Gastroesophageal sphincter (tissue), 4 donors: ENCODE data around the gene CIROP. TPM values are rescaled to one million over a fixed set of nuclear protein-coding genes. Genes with fewer than 3 reads are reported as not detected.

ENCODE experiments used
- ATAC-seq: fragments of 150-250 bp; one replicate; pipeline ENCODE4 v1.9.1; 2016; ENCODE audit warnings: mild to moderate bottlenecking, moderate library complexity
- H3K27ac ChIP-seq, 4 donors: fragments of 200-600 bp; sonication (generic) in 3 of 4; 1 replicate in 3 of 4; 2 replicates in 1 of 4; pipeline ENCODE4 v1.5.1; 2016 to 2019
- H3K27me3 ChIP-seq: fragments of 200-600 bp; sonication (generic); one replicate; pipeline ENCODE4 v1.5.1; 2019
- H3K36me3 ChIP-seq, 2 donors: fragments of 200-600 bp; sonication (generic); one replicate each; pipeline ENCODE4 v1.5.1; 2019; ENCODE audit warnings: control low read depth in 1 of 2
- H3K4me1 ChIP-seq, 3 donors: fragments of 200-600 bp; sonication (generic); 1 replicate in 2 of 3; 2 replicates in 1 of 3; pipeline ENCODE4 v1.5.1; 2016 to 2019; ENCODE audit warnings: control low read depth in 2 of 3
- H3K4me3 ChIP-seq, 2 donors: fragments of 200-600 bp; sonication (generic); one replicate each; pipeline ENCODE4 v1.5.1; 2019; ENCODE audit warnings: mild to moderate bottlenecking in 1 of 2, moderate library complexity in 1 of 2
- H3K9me3 ChIP-seq, 3 donors: fragments of 200-600 bp; sonication (generic); one replicate each; pipeline ENCODE4 v1.5.1; 2017 to 2019; ENCODE audit warnings: control low read depth in 2 of 3
- EP300 ChIP-seq: sonication (generic); formaldehyde crosslinking; IDR thresholded peaks from one replicate; pipeline ENCODE4 v1.6.1; 2017; ENCODE audit warnings: antibody characterized with exemption, mild to moderate bottlenecking
- POLR2A ChIP-seq, 2 donors: fragments of 450-650 bp; IDR thresholded peaks; one replicate each; pipeline ENCODE4 v1.6.1; 2017; ENCODE audit warnings: antibody characterized with exemption in 2 of 2, mild to moderate bottlenecking in 2 of 2, moderate library complexity in 1 of 2
- POLR2AphosphoS5 ChIP-seq: sonication (generic); formaldehyde crosslinking; IDR thresholded peaks from one replicate; pipeline ENCODE4 v1.6.1; 2017; ENCODE audit warnings: antibody characterized with exemption
- WGBS, 2 donors: methylation state at CpG; one replicate each; pipeline ENCODE4 v1.1.5; 2018; ENCODE audit warnings: low coverage in 1 of 2; 5-methylcytosine and 5-hydroxymethylcytosine counted together
- total RNA-seq, 4 donors: library from RNA; depleted of rRNA; stranded (reverse); fragments of >200 nt; gene quantifications; one replicate each; pipeline ENCODE4 v1.1.0, GENCODE V29; 2016
- TF ChIP-seq, protein P1 (sequence below), 4 experiments: fragments of 200-600 bp in 2 of 4; fragments of 450-650 bp in 2 of 4; sonication (generic) in 1 of 4; IDR thresholded peaks; one replicate each; pipeline ENCODE4 v1.5.1; 2017 to 2019; ENCODE audit warnings: antibody characterized with exemption in 4 of 4, mild to moderate bottlenecking in 2 of 4, moderate library complexity in 2 of 4

Gene CIROP
- total RNA-seq, 4 donors from 2014 or later, result 0.13 to 0.31 TPM; not detected in 2

GRCh38 chr14:23074906-23075305 lies 29.9 kb downstream of the CIROP start:
- peaks cover 10 to 76% (median 24%) of the 10 kb centered on the region in 3 donors for H3K4me1 ChIP-seq
- TF ChIP-seq, protein P1, sequence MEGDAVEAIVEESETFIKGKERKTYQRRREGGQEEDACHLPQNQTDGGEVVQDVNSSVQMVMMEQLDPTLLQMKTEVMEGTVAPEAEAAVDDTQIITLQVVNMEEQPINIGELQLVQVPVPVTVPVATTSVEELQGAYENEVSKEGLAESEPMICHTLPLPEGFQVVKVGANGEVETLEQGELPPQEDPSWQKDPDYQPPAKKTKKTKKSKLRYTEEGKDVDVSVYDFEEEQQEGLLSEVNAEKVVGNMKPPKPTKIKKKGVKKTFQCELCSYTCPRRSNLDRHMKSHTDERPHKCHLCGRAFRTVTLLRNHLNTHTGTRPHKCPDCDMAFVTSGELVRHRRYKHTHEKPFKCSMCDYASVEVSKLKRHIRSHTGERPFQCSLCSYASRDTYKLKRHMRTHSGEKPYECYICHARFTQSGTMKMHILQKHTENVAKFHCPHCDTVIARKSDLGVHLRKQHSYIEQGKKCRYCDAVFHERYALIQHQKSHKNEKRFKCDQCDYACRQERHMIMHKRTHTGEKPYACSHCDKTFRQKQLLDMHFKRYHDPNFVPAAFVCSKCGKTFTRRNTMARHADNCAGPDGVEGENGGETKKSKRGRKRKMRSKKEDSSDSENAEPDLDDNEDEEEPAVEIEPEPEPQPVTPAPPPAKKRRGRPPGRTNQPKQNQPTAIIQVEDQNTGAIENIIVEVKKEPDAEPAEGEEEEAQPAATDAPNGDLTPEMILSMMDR (IDR thresholded peaks at IDR 0.05), result no peak
- WGBS, 2 donors, result 77 to 92% methylated on average over 1 of the region's 1 CpG
- H3K36me3 ChIP-seq, result peaks cover 8 to 79% of the 10 kb centered on the region in 2 donors
- no peak for ATAC-seq
- H3K9me3 ChIP-seq, result no peaks in the 10 kb centered on the region
- no peak overlapping the region for H3K27ac ChIP-seq
- H3K4me3 ChIP-seq, result no peak overlapping the region
- H3K27me3 ChIP-seq, result no peaks in the 10 kb centered on the region

GRCh38 chr14:23071921-23072539 lies 32.8 kb downstream of the CIROP start:
- TF ChIP-seq, protein P1 (IDR thresholded peaks at IDR 0.05), result no peak
- TF ChIP-seq EP300, result no peak
- TF ChIP-seq POLR2AphosphoS5, result no peak
- TF ChIP-seq POLR2A (IDR thresholded peaks at IDR 0.05), result no peak
- 8 to 38% methylated on average over 2 to 5 of the region's 5 CpGs for WGBS, 2 donors
- peak overlapping the region; percentile 41 to 62 for H3K4me3 ChIP-seq
- ATAC-seq, result no peak
- peaks cover 3 to 75% of the 10 kb centered on the region in 2 donors for H3K36me3 ChIP-seq
- no peaks in the 10 kb centered on the region for H3K9me3 ChIP-seq
- H3K4me1 ChIP-seq, result peaks cover 10 to 74% (median 24%) of the 10 kb centered on the region in 3 donors
- H3K27me3 ChIP-seq, result no peaks in the 10 kb centered on the region
- H3K27ac ChIP-seq, result peak overlapping the region; percentile 37 to 90 (median 84)

GRCh38 chr14:23071244-23071920 lies 33.4 kb downstream of the CIROP start:
- no peaks in the 10 kb centered on the region for H3K27me3 ChIP-seq
- H3K4me1 ChIP-seq, result peaks cover 10 to 67% (median 24%) of the 10 kb centered on the region in 3 donors
- 0% methylated on average over 9 to 14 of the region's 14 CpGs for WGBS, 2 donors

DNA sequence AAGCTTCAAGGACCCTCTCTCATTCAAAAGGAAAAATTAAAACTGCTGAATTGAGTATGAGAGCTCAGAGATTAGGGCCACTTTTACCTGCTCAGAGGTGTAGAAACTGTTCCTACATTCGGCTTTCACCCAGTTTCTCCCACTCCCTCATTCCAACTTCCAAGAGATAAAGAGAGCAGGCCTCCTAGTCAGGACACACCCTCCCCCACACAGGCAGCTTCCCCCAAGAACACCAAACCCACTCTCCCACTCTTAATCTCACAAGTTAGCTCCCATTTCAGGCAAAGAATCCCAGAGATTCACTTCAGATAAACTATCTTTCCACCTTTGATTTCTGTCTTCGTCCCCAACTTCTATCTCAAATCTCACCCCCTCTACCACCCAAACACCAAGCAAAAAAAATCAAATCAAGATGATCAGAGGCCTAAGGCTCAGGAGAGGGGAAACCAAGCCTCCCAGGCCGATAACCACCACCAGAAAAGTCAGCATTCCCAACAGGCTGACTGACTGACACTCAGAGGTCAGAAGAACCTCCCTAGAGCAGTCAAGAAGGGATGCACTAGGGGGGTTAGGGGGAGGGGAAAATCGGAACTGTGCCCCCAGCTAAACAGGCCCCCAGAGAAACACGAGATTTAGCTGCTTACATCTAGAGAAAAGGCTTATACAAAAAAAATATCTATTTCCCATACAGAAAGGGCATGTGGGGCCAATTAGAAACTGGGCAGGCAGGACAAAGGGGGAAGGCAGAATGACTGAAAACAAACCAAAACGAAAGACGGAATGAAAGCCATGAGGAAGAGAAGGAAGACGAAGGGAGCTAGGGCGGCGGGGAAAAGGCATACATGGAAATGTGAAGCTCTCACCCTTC lies 34.3 kb downstream of the CIROP start:
- Histone ChIP-seq H3K27ac (peak overlapping the region; percentile 37 to 85 (median 68)), H3K27me3 (no peaks in the 10 kb centered on the region), H3K36me3 (peaks cover 0 to 76% of the 10 kb centered on the region in 2 donors), H3K4me3 (peak overlapping the region; percentile 41 to 62), H3K9me3 (no peaks in the 10 kb centered on the region), H3K4me1 (peaks cover 10 to 60% (median 24%) of the 10 kb centered on the region in 3 donors)
- 6% methylated on average over 9 of the region's 10 CpGs for WGBS, 2 donors
- TF ChIP-seq POLR2AphosphoS5 (no peak), POLR2A (IDR thresholded peaks at IDR 0.05) (no peak), EP300 (no peak)
- TF ChIP-seq, protein P1 (IDR thresholded peaks at IDR 0.05), result no peak
- no peak for ATAC-seq

More at GRCh38 chr14:23071244-23071920, 33.4 kb downstream of the CIROP start:
- peak overlapping the region; percentile 41 to 62 for H3K4me3 ChIP-seq
- H3K27ac ChIP-seq, result peak overlapping the region; percentile 37 to 90 (median 84)
- peak; percentile 70 for TF ChIP-seq POLR2AphosphoS5
- TF ChIP-seq, protein P1 (IDR thresholded peaks at IDR 0.05), result peak in 1 of 4 experiments; percentile 37
- TF ChIP-seq EP300, result no peak
- no peak for TF ChIP-seq POLR2A (IDR thresholded peaks at IDR 0.05)
- H3K9me3 ChIP-seq, result no peaks in the 10 kb centered on the region
- H3K36me3 ChIP-seq, result peaks cover 3 to 76% of the 10 kb centered on the region in 2 donors
- ATAC-seq, result peak; percentile 92
